GM19351 (cell line): ENCODE data around the gene EMILIN2.
"Not testable (repeated sequence)": the region's sequence is repeated elsewhere in the genome, so short reads cannot be mapped to it uniquely, and the experiment has no call there.

Source experiments
- ATAC-seq: cut with Tn5 transposase; IDR thresholded peaks from one replicate; pipeline ENCODE4 v1.9.1; 2021; ENCODE audit warnings: mild to moderate bottlenecking, moderate library complexity; ENCODE audit not compliant: unreplicated experiment

EMILIN2 gene

DNA sequence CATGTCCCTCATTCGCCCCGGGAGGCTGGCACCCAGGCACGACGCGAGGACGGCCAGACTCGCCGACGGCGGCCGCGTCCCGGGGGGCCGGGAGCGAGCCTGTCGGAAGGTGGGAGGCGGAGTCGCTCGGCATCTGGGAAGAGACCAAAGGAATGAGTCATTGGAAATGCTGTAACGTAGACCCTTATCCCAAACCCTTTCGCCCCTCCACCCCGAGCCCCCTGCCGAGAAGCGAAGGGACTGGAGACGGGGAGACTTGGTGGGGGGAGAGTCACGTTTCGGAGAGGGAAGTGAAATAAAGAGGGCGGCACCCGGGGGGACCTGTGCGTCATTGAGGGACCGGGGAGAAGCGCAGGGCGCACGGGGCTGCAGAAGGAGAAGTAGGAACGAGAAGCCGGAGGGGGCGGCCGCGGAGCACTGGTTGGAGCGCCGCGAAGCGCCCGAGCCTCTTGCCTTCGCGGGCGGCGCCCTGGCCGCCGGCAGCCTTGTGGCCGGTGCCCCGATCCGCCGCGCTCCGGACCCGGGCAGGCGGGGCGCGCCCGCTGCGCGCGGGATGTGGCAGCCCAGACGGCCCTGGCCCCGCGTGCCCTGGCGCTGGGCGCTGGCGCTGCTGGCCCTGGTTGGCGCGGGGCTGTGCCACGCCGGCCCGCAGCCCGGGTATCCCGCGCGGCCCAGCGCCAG lies at the start of gene EMILIN2:
EMILIN2 (plus strand) TSS at position 371 of the 681 bp plus-strand sequence; CDS start at position 554, 183 bp downstream.
- ATAC-seq, result peak; percentile 57

- ATAC-seq, result peak; percentile 82
These were observed 48.9 kb upstream of the EMILIN2 start for GRCh38 chr18:2797951-2798350.

- no peak for ATAC-seq
These were observed 47.4 kb upstream of the EMILIN2 start for GRCh38 chr18:2799369-2799768.

DNA sequence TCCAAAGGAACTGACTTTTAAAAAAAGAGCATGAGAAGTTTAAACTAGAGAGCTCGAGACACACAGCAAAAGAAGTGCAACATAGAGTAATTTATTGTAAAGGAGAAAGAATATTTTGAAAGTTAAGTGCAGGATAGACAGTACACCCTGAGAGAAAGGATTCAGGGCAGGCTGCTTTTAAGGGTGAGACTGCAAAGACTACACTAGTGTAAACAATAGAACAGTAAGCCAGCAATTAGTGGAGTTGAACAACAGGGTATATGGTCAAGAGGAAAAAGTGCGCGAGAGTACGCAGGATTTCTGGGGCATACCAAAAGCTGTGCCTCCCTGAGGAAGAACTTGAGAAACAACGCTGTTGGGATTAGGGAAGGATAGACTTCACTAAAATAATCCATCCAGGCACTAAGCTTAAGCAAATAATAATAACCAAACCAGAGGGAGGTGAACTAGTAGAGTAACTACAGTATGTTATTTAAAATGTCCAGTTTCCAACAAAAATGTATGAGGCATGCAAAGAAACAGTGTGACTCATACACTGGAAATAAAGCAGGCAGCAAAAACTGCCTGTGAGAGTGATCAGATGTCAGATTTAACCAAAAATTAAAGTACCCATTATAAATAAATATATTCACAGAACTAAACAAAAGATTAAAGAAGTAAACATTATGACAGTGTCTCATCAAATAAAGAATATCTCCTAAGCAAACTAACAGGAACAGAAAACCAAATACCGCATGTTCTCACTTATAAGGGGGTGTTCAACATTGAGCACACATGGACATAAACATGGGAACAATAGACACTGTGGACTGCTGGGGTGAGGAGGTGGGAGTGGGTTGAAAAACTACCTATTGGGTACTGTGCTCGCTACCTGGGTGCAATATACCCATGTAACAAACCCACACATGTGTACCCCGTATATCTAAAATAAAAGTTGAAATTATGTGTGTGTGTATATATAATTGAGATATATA lies 40.5 kb upstream of the EMILIN2 start:
- no peak for ATAC-seq

DNA sequence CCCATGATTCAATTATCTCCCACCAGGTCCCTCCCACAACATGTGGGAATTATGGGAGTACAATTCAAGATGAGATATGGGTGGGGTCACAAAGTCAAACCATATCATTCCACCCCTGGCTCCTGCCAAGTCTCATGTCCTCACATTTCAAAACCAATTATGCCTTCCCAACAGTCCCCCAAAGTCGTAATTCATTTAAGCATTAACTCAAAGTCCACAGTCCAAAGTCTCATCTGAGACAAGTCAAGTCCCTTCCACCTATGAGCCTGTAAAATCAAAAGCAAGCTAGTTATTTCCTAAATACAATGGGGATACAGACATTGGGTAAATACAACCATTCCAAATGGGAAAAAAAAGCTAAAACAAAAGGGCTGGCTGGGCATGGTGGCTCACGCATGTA lies 38.2 kb upstream of the EMILIN2 start:
- ATAC-seq, result not testable (repeated sequence)

DNA sequence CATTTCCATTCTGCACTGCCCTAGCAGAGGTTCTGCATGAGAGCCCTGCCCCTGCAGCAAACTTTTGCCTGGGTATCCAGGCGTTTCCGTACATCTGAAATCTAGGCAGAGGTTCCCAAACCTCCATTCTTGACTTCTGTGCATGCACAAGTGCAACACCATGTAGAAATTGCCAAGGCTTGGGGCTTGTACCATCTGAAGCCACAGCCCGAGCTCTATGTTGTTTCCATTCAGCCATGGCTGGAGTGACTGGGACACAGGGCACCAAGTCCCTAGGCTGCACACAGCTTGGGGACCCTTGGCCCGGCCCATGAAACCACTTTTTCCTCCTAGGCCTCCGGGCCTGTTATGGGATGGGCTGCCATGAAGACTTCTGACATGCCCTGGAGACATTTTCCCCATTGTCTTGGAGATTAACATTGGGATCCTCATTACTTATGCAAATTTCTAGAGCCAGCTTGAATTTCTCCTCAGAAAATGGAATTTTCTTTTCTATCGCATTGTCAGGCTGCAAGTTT lies 37.1 kb upstream of the EMILIN2 start:
- ATAC-seq, result not testable (repeated sequence)

DNA sequence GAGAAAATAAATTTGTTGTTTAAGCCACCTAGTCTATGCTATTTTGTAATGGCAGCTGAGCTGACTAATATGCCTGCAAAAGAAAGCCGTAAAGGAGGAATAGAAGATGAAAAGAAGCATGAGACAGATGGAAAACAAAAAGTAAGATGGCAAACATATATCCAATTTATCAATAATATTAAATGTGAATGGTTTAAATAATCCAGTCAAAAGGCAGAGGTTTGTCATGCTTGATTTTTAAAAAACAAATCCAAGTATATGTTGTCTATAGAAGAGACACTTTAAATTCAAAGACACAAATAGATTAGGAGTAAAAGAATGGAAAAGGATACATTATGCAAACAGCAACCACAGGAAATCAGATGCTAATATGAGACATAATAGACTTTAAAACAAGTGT lies 35.4 kb upstream of the EMILIN2 start:
- ATAC-seq, result no peak

DNA sequence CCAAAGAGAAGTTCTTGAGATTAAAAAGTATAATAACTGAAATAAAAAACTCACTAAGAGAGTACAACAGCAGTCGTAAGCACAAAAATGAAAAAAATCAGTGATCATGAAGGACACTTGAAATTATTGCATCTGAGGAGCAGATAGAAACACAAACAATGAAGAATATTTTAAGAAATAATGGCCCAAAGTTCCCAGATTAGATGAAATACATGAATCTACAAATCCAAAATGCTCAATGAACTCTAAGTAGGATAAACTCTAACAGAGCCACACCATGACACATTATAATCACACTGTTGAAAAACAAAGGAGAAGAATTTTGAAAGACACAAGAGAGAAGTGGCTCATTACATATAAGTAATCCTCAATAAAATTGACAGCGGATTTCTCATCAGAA lies 31.9 kb upstream of the EMILIN2 start:
- no peak for ATAC-seq

GRCh38 chr18:2818281-2818680 lies 28.5 kb upstream of the EMILIN2 start:
- no peak for ATAC-seq

DNA sequence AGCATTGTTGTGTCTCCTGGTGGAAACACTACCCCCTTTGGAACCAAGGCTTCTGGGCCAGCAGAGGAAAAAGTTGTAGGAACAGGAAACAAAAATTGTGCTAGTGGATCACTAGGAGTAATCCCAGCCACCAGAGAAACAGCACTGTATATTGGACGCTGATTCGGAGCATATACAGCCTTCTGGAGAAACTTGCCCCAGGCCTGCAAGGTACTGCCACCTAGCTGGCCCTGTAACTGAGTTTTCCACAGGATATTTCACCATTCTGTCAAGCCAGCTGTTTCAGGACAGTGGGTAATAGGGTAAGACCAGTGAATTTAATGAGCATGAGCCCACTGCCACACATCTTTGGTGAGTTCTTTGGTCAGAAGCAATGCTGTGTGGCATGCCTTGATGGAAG lies 25.1 kb upstream of the EMILIN2 start:
- no peak for ATAC-seq

- no peak for ATAC-seq
These were observed 24.4 kb upstream of the EMILIN2 start for GRCh38 chr18:2822213-2822921.

GRCh38 chr18:2823202-2823601 lies 23.6 kb upstream of the EMILIN2 start:
- ATAC-seq, result no peak

DNA sequence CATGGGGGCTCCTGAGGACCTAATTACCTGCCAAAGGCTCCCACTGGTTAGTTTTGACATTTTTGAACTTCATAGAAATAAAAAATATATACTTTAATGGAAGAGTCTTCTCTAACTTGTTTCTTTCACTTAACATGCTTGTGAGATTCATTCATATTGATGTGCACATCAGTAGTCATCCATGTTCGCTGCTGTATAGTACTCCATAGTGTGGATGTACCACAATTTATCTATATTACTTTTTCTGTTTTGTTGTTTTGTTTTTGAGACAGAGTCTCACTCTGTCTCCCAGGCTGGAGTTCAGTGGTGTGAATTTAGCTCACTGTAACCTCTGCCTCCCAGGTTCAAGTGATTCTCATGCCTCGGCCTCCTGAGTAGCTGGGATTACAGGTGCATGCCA lies 22.8 kb upstream of the EMILIN2 start:
- ATAC-seq, result no peak

DNA sequence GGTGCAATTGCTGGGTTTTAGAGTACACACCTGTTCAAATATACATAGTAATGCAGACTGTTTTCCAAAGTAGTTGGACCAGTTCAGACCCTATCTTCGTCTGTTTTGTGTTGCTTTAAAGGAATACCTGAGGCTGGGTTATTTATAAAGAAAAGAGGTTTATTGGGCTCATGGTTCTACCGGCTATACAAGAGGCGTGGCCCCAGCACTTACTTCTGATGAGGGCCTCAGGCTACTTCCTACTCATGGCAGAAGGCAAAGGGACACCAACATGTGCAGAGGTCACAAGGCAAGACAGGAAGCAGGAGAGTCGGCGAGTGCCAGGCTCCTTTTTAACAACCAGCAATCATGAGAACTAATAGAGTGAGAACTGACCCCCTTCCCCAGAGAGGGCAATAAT lies 21.9 kb upstream of the EMILIN2 start:
- ATAC-seq, result no peak

DNA sequence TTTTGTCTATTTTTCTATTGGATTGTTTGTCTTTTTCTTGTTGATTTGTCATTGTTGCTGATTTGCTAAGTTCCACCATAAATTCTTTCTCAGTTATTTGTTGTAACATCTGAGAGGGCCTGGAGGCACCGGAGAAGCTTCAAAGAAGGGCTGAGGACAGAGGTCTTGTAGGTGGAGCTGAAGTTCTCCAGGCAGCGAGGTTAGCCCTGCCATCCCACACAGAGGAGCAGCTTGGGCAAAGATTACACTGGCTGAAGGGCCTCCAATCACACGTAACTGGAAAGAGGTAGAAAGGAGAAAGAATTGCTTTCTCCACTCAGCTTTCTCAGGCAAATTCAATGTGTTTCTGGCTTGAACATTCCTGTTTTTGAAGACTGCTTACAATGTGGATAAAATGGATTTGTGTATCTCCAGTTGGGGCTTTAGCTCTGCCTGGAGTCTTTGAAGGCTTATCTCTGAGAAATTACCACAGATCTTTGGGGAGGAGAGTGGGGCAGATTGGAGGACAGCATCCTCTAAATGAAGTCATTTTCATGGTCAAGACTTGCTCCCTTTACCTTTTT lies 21.1 kb upstream of the EMILIN2 start:
- no peak for ATAC-seq

DNA sequence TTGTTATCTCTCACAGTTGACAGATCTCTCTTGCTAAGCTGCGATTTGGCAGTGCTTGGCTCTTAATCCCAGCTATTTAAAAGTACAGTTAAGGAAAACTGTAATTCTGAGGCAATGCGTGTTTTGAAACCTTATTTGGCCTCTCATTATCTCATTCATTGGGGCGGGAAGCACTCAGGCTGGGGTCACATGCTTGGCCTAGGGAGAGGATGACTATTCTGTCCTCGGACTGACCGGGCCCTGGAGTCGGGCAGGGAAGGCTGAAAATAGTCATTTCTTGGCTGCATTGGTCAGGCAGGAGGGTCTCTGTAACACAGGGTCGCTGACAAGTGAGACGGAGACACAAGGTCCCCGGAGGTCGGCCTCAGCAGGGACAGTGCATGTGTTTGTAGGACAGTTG lies 20.2 kb upstream of the EMILIN2 start:
- ATAC-seq, result no peak

- ATAC-seq, result no peak
These were observed 19.7 kb upstream of the EMILIN2 start for GRCh38 chr18:2827061-2827460.

DNA sequence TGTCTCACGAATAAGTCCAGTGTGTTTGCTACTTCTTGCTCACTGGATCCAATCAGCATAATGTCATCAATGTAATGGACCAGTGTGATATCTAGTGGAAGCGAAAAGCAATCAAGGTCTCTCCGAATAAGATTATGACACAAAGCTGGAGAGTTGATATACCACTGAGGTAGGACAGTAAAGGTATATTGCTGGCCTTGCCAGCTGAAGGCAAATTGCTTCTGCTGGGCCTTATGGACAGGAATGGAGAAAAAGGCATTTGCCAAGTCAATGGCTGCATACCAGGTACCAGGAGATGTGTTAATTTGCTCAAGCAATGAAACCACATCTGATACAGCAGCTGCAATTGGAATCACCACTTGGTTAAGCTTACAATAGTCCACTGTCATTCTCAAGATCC lies 10.7 kb upstream of the EMILIN2 start:
- ATAC-seq, result not testable (repeated sequence)

DNA sequence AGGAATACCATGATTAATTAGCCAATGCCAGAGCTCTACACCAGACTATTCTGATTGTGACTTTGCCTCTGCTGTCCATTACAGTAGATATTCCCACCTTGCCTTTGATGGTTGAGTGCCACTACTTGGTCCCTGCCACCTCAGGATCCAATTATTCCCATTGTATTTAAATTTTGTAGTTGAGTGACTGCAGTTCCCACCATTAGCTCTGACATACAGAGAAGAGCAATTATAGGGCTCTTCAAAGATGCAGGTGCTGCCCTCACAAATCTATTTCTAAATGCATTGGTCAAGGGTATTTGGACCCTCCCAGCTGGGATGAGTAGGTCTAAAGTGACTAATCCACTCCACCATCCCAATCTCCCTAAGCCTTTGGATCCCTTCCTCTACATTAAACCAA lies 9.5 kb upstream of the EMILIN2 start:
- ATAC-seq, result not testable (repeated sequence)

DNA sequence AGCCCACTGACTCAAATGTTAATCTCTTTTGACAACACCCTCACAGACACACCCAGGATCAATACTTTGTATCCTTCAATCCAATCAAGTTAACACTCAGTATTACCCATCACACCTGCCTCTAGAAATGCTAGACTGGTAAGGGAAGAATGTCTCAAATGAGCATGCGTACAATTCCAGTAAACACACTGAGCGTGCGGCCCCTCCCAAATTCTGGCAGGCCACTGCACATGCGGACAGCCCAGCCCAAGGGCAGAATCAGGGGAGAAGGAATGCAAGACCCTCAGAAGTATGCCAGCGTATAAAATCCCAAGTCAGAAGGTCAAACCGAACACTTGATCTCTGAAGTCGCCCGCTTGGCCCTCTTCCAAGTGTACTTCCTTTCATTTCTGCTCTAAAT lies 7.6 kb upstream of the EMILIN2 start:
- no peak for ATAC-seq

DNA sequence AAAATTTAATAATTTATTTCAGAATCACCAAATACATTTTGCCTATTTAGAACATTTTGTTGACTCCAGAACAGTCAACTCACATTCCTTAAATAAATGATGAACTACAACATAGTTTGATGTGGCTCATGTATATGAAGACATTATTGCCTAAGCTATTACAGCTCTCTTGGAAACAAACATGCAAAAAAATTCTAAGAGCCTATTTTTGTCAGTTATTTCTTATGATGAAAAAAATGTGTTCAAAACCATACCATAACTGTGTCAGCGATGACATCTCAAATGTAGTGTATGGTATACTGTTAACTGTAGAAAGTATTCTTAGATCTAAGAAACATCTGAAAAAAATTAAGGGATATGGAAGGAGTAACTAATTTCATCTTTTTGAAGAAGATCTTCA lies 6.3 kb upstream of the EMILIN2 start:
- ATAC-seq, result no peak
